ENCODE data around the gene ARL15. TPM values are rescaled to one million over a fixed set of nuclear protein-coding genes. Genes with fewer than 3 reads are reported as not detected.

The ARL15 gene
- total RNA-seq, 2 donors from 2014 or later: 12.0 to 13.0 TPM

DNA sequence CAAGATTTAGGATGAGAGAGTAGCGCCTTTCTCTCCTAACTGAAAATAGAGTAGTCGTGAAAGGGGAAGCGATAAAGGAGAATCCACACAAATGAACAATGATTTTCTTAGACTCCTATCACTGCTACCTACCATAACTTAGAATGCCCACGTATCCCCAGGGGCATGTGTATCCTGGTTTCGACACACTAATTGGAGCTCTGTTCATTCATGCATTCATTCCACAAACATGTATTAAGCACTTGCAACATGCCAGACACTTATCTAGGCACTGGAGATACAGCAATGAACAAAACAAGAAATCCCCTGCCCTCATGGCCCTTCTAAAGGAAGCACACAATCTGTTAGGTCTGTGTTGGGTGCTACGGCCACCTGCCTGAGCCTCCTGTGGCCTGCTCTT lies 40.0 kb downstream of the ARL15 start:
- H3K4me1 Mint-ChIP-seq (ENCODE audit: low read depth in 2 of 2): peaks cover 0 to 15% of the 10 kb centered on the region in 2 donors
- ATAC-seq: no peak
- no peak overlapping the region for H3K4me3 Mint-ChIP-seq
- H3K9me3 Mint-ChIP-seq: no peaks in the 10 kb centered on the region
- H3K27ac Mint-ChIP-seq: no peak overlapping the region
- no peaks in the 10 kb centered on the region for H3K36me3 Mint-ChIP-seq
- no peaks in the 10 kb centered on the region for H3K27me3 Mint-ChIP-seq
- DNase-seq (ENCODE audit: low spot score): no peak

- no peak for ATAC-seq
- no peaks in the 10 kb centered on the region for H3K9me3 Mint-ChIP-seq
- H3K27ac Mint-ChIP-seq: no peak overlapping the region
- H3K27me3 Mint-ChIP-seq: no peaks in the 10 kb centered on the region
- H3K36me3 Mint-ChIP-seq: no peaks in the 10 kb centered on the region
- peaks cover 16 to 20% of the 10 kb centered on the region in 2 donors for H3K4me1 Mint-ChIP-seq (ENCODE audit: low read depth in 2 of 2)
- H3K4me3 Mint-ChIP-seq: no peak overlapping the region
- DNase-seq (ENCODE audit: low spot score): no peak
Observed at GRCh38 chr5:54264574-54264973, 45.8 kb downstream of the ARL15 start.

DNA sequence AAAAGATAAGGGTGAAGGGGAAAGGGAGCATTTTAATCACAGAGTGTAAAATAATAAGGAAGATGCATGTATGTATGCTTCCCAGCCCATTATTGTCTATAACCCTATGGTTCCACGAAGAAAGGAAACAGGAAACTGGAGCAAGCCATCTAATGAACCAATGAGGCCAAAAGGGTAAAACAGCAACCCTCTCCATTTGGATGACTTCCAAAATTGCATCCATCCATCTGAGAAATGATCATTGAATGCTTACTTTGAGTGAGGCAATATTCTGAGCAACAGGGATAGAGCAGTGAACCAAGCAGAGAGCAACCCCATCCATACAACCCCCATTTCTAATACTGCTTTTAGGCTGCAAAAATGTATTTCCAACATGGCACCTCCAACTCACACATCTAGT lies 46.9 kb downstream of the ARL15 start:
- DNase-seq (ENCODE audit: low spot score): no peak
- Mint-ChIP-seq H3K27ac (no peak overlapping the region), H3K4me3 (no peak overlapping the region), H3K36me3 (no peaks in the 10 kb centered on the region), H3K4me1 (ENCODE audit: low read depth in 2 of 2) (peaks cover 20 to 30% of the 10 kb centered on the region in 2 donors), H3K27me3 (no peaks in the 10 kb centered on the region), H3K9me3 (no peaks in the 10 kb centered on the region)
- ATAC-seq: no peak

GRCh38 chr5:54261596-54261995 lies 48.8 kb downstream of the ARL15 start:
- no peak overlapping the region for H3K27ac Mint-ChIP-seq

DNA sequence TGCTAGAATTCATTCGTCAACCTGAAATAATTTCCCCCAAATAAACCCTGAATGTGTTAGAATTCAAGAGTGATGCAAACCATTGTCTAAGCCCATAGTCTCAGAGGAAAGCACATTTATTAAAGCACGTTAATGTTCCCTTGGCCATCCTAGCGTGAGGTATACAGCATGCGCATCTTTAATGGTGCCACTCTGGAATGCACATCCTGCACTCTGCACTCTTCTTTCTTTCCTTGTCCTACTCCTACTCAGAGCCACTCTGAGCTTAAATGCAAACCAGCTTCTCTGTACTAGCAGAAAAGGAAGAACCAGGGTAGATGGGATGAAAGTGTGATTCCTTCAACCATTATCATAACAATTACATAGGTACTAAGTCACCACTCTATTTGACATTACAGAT lies 50.4 kb downstream of the ARL15 start:
- DNase-seq (ENCODE audit: low spot score): no peak
- Mint-ChIP-seq H3K9me3 (no peaks in the 10 kb centered on the region), H3K4me1 (ENCODE audit: low read depth in 2 of 2) (peaks cover 38 to 44% of the 10 kb centered on the region in 2 donors), H3K27ac (no peak overlapping the region), H3K27me3 (no peaks in the 10 kb centered on the region), H3K4me3 (no peak overlapping the region), H3K36me3 (no peaks in the 10 kb centered on the region)
- no peak for ATAC-seq

More at GRCh38 chr5:54261596-54261995, 48.8 kb downstream of the ARL15 start:
- Mint-ChIP-seq H3K36me3 (no peaks in the 10 kb centered on the region), H3K27me3 (no peaks in the 10 kb centered on the region), H3K9me3 (no peaks in the 10 kb centered on the region), H3K4me3 (no peak overlapping the region), H3K4me1 (ENCODE audit: low read depth in 2 of 2) (peaks cover 26 to 38% of the 10 kb centered on the region in 2 donors)
- DNase-seq (ENCODE audit: low spot score) (no peak), ATAC-seq (no peak)

- Mint-ChIP-seq H3K4me3 (no peak overlapping the region), H3K27me3 (no peaks in the 10 kb centered on the region), H3K27ac (no peak overlapping the region), H3K36me3 (no peaks in the 10 kb centered on the region), H3K9me3 (no peaks in the 10 kb centered on the region), H3K4me1 (ENCODE audit: low read depth in 2 of 2) (peaks cover 32 to 39% of the 10 kb centered on the region in 2 donors)
- no peak for DNase-seq (ENCODE audit: low spot score)
- no peak for ATAC-seq
Observed at GRCh38 chr5:54259090-54259489, 51.3 kb downstream of the ARL15 start.

DNA sequence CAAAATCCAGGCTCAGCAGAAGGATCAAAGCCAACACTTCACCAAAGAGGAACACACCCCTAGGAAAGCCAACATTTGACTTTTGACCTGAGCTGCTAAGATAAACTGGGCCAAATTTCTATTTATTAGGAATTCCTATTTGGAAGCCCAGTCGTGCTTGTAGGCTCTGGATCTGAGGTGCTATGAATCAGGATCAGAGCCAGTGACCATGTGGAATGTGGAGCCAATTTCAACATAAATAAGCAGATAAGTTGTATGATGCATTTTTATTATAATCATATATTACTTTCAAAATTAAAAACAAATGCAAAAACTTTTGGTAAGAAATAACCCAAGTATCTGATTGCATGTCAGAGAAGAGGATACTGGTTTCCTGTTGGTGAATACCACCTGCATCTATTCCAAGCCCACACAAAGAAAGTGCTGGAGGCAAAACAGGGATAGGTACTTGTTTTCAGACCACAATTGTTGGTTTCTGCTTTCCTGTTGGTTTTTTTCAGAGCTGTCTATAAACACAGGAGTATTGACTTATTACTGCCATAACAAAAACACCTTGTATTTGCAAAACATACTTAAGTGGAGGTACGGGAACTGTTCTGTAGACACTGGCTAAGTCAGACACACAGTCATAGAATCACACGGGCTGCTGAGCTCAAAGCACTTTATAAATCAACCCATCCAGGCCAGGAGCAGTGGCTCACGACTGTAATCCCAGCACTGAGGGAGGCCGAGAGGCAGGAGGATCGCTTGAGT lies 52.8 kb downstream of the ARL15 start:
- H3K36me3 Mint-ChIP-seq: no peaks in the 10 kb centered on the region
- no peak overlapping the region for H3K27ac Mint-ChIP-seq
- H3K4me3 Mint-ChIP-seq: no peak overlapping the region
- no peaks in the 10 kb centered on the region for H3K9me3 Mint-ChIP-seq
- ATAC-seq (no peak), DNase-seq (ENCODE audit: low spot score) (no peak)
- H3K4me1 Mint-ChIP-seq (ENCODE audit: low read depth in 2 of 2): peaks cover 28 to 37% of the 10 kb centered on the region in 2 donors
- H3K27me3 Mint-ChIP-seq: no peaks in the 10 kb centered on the region

DNA sequence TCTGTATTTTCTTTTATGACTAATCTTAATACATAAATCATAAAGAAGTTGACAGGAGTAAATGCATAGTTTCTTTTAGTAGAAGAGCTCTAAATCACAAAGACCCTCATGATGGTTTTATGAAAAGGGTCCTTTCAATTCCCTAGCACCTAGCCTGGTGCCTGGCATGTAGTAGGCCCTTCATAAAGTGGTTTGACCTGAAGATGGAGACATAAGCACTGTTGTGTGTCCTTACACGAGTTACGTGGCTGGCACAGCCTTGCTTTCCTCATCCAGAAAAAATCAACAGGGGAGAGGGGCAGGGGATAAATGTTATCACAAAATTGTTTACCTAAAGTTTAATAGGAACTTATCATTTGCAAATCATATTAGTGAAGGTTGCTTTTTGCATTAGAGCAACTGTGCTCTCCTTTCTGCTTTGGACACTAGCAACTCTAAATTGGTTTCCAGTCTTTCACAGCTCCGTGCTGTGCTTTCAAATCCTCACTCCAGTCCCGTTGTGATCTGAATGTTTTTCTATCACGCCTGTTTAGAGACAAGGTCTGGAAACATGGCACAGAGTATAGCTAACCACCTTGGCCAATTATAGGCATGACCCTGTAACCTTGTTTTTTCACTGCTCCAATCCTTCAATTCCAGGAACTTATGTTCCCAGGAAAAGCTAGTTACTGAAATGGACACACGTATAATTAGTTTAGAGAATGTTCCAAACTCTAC lies 55.7 kb downstream of the ARL15 start:
- H3K4me1 Mint-ChIP-seq (ENCODE audit: low read depth in 2 of 2): peaks cover 25 to 32% of the 10 kb centered on the region in 2 donors
- ATAC-seq (no peak), DNase-seq (ENCODE audit: low spot score) (no peak)
- H3K9me3 Mint-ChIP-seq: no peaks in the 10 kb centered on the region
- H3K4me3 Mint-ChIP-seq: no peak overlapping the region
- no peaks in the 10 kb centered on the region for H3K27me3 Mint-ChIP-seq
- H3K36me3 Mint-ChIP-seq: no peaks in the 10 kb centered on the region
- no peak overlapping the region for H3K27ac Mint-ChIP-seq

DNA sequence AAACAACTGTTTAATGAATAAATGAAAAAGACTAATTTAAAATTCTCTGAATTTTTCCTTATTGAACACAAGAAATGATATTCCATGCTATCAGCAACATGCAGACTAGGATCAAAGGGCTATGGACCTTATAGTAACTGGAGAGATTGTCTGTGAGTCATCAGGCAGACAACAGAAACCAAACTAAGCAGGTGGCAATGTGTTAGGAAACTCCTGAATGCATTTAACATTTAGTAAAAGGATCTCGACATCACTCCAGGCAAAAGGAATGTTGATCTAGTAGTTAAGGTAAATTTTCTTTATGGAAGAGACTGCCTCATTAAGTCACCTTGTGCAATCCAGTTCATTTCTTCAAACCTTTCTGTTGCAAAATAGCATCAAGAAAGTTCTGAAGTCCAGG lies 58.4 kb downstream of the ARL15 start:
- ATAC-seq: no peak
- no peak for DNase-seq (ENCODE audit: low spot score)
- H3K27ac Mint-ChIP-seq: no peak overlapping the region
- no peaks in the 10 kb centered on the region for H3K9me3 Mint-ChIP-seq
- no peak overlapping the region for H3K4me3 Mint-ChIP-seq
- H3K27me3 Mint-ChIP-seq: no peaks in the 10 kb centered on the region
- H3K36me3 Mint-ChIP-seq: no peaks in the 10 kb centered on the region
- H3K4me1 Mint-ChIP-seq (ENCODE audit: low read depth in 2 of 2): peaks cover 18 to 20% of the 10 kb centered on the region in 2 donors

DNA sequence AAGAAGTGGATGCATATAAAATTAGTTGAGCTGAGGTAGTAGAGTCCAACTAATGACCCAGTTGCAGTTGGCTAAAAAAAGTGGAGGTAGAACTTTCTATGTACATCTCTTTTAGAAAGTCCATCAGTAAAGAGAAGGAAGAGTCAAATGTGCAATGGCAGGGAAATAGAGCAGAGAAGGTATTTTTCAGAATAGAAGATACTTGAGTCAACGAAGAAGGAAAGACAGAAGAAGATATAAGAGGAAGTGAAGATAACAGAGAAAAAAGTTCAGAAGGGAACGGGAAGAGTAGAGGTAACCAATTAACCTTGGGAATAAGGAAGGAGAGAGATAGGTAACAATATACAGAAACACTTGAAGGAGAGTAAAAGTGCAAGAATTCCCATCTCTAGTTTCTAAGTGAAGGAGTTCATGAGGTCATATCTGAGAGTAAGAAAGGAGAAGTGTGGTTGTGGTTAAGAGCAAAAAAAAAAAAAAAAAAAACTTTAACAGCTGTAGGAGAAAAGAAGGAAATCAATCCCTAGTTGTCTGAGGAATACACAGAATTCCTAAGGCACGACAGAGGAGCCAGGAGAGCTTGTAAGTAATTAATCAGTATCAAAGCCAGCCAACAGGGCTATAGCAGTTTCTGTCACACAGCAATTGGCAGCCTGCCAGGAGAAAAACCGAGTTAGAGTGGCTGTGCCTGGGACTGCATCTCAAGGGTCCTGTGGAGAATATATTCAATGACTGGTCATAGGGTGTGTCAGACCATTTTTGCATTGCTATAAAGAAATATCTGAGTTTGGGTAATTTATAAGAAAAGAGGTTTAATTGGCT lies 61.0 kb downstream of the ARL15 start:
- peaks cover 8 to 11% of the 10 kb centered on the region in 2 donors for H3K4me1 Mint-ChIP-seq (ENCODE audit: low read depth in 2 of 2)
- H3K27ac Mint-ChIP-seq: no peak overlapping the region
- H3K9me3 Mint-ChIP-seq: no peaks in the 10 kb centered on the region
- H3K27me3 Mint-ChIP-seq: no peaks in the 10 kb centered on the region
- no peaks in the 10 kb centered on the region for H3K36me3 Mint-ChIP-seq
- no peak overlapping the region for H3K4me3 Mint-ChIP-seq
- no peak for DNase-seq (ENCODE audit: low spot score)
- no peak for ATAC-seq

DNA sequence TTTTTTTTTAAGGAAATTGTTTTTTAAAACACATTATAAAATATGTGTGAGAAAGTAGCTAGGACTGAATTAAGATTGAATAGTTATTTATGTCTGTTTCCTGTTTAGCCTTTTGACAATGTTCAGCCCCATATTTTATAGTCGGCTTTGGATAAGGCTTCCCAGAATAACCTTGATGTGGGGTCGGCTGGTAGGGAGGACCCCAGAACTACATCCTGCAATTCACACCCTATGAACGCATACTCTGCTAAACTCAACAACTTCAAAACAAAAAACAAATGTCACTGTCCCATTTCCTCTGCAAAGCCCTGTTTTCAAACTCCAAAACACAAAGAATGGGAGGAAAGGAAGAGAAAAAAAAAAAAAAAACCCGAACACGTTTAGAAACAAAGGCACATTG lies 63.1 kb downstream of the ARL15 start:
- no peaks in the 10 kb centered on the region for H3K27me3 Mint-ChIP-seq
- H3K4me3 Mint-ChIP-seq: no peak overlapping the region
- ATAC-seq (no peak), DNase-seq (ENCODE audit: low spot score) (no peak)
- peaks cover 8 to 9% of the 10 kb centered on the region in 2 donors for H3K4me1 Mint-ChIP-seq (ENCODE audit: low read depth in 2 of 2)
- H3K27ac Mint-ChIP-seq: no peak overlapping the region
- no peaks in the 10 kb centered on the region for H3K9me3 Mint-ChIP-seq
- H3K36me3 Mint-ChIP-seq: no peaks in the 10 kb centered on the region

DNA sequence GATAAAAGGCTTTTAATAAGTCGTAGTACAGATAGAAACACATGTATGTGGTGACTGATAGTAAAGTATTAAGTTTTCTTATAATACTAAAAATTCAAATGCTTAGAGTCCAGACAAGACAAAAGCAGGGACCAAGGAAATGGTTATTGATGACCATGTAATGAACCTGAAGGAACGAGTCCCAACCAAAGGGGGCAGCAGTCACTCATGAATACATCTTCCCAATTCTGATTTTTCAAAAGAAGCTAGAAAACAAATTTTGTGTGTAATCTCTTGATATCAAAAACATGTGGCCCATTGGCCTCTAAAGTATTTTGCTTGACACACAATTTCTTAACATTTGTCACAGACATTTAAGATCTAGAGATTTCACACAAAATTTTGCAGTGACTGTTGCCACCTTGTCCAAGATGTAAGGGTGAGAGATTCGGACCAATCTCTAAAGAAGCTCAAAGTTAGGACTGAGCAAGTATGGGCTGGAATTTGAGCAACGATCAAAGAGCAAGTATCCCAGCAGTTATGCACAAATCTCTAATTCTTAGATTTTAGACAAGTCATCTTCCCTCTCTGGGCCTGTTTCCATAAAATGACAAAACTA lies 66.8 kb downstream of the ARL15 start:
- Mint-ChIP-seq H3K36me3 (no peaks in the 10 kb centered on the region), H3K9me3 (no peaks in the 10 kb centered on the region), H3K27me3 (no peaks in the 10 kb centered on the region), H3K4me3 (no peak overlapping the region), H3K27ac (no peak overlapping the region), H3K4me1 (ENCODE audit: low read depth in 2 of 2) (peaks cover 8 to 9% of the 10 kb centered on the region in 2 donors)
- ATAC-seq (no peak), DNase-seq (ENCODE audit: low spot score) (no peak)

DNA sequence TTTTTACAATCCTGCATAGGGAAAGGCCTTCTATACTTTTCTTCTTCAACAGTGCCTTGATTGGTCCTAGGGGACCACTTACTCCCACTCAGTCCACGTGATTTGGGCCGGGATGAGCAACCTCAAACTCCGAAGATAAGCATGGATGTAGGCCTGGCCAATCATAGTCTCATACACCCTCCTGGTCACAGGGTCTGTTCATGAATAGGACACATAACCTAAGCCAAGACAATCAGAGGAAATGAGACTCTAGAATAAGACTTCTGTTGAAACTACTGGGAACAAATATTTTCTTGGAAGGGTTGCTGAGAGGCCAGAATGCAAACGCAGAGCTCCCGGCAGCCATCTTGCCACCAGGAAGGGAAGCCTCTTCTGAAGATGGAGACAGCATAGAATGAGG lies 68.1 kb downstream of the ARL15 start:
- DNase-seq (ENCODE audit: low spot score): no peak
- Mint-ChIP-seq H3K9me3 (no peaks in the 10 kb centered on the region), H3K36me3 (no peaks in the 10 kb centered on the region), H3K27me3 (no peaks in the 10 kb centered on the region), H3K4me3 (no peak overlapping the region), H3K27ac (no peak overlapping the region), H3K4me1 (ENCODE audit: low read depth in 2 of 2) (peaks cover 8 to 13% of the 10 kb centered on the region in 2 donors)
- ATAC-seq: no peak
